HFFc6 (cell line): ENCODE measurements around the gene KHDRBS1. TPM values are rescaled to one million over a fixed set of nuclear protein-coding genes. Genes with fewer than 3 reads are reported as not detected.
A peak's percentile ranks its signal among the peaks of the same experiment; 100 is the strongest.

ENCODE experiments used
- DNase-seq: peaks from one replicate; pipeline ENCODE4 v3.0.0-alpha.2; 2018
- H3K27ac Mint-ChIP-seq: 2 replicates; pipeline ENCODE4 v1.8.0; 2020; ENCODE audit warnings: mild to moderate bottlenecking, mixed read lengths
- H3K27me3 Mint-ChIP-seq: 2 replicates; pipeline ENCODE4 v1.8.0; 2021; ENCODE audit warnings: mild to moderate bottlenecking, moderate library complexity, mixed read lengths; ENCODE audit not compliant: insufficient read depth
- H3K36me3 Mint-ChIP-seq: 2 replicates; pipeline ENCODE4 v1.8.0; 2021; ENCODE audit warnings: low read depth, mixed read lengths
- H3K4me1 Mint-ChIP-seq: 2 replicates; pipeline ENCODE4 v1.8.0; 2020; ENCODE audit warnings: low read depth, mixed read lengths
- H3K4me3 Mint-ChIP-seq: 2 replicates; pipeline ENCODE4 v1.8.0; 2020; ENCODE audit warnings: mild to moderate bottlenecking, moderate library complexity, mixed read lengths
- H3K9me3 Mint-ChIP-seq: 2 replicates; pipeline ENCODE4 v1.8.0; 2020; ENCODE audit warnings: mild to moderate bottlenecking, mixed read lengths
- total RNA-seq, 6 experiments: library from RNA; stranded (reverse); fragmentation: NEBNext Ultra II Directional; extraction: Animal tissue kit (Norgen Biotek cat#: 25700); gene quantifications; 2 replicates in 1 of 6; 3 replicates in 5 of 6; pipeline ENCODE4 v1.2.3, GENCODE V29; 2021
- TF ChIP-seq, protein P1 (sequence below): fragments of 200-600 bp; sonication (generic); IDR thresholded peaks from 2 replicates; pipeline ENCODE4 v1.5.0; 2021; ENCODE audit warnings: antibody characterized with exemption, mild to moderate bottlenecking

Gene KHDRBS1
- total RNA-seq, 6 experiments from 2014 or later = 119 to 160 (median 148) TPM

DNA sequence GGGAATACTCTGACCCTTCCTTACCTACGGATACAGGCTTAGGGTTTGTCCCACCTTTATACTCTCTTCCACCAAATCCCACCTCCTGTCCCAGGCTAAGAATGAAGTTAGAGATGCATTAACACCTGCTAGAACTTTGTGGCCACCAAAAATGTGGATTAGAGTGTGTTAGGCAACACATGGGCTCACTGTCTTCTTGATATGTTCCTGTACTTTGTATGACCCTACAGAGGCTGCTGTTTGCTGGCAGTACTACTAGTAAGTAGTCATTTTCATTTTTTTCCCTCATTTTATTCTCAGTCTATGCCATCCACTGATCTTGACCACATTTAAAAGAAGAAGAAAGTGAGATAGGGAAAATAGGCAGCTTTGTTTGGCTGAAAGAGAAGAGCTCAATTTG is 38.0 kb downstream of the KHDRBS1 start:
- Mint-ChIP-seq H3K36me3 (peaks cover 49% of the 10 kb centered on the region), H3K4me3 (no peak overlapping the region), H3K27ac (peak overlapping the region; percentile 4; the same call in 1 of the 2 replicates), H3K4me1 (peaks cover 23% of the 10 kb centered on the region), H3K9me3 (peaks cover 6% of the 10 kb centered on the region; the same call in 1 of the 2 replicates), H3K27me3 (peaks cover 5% of the 10 kb centered on the region)
- TF ChIP-seq, protein P1, sequence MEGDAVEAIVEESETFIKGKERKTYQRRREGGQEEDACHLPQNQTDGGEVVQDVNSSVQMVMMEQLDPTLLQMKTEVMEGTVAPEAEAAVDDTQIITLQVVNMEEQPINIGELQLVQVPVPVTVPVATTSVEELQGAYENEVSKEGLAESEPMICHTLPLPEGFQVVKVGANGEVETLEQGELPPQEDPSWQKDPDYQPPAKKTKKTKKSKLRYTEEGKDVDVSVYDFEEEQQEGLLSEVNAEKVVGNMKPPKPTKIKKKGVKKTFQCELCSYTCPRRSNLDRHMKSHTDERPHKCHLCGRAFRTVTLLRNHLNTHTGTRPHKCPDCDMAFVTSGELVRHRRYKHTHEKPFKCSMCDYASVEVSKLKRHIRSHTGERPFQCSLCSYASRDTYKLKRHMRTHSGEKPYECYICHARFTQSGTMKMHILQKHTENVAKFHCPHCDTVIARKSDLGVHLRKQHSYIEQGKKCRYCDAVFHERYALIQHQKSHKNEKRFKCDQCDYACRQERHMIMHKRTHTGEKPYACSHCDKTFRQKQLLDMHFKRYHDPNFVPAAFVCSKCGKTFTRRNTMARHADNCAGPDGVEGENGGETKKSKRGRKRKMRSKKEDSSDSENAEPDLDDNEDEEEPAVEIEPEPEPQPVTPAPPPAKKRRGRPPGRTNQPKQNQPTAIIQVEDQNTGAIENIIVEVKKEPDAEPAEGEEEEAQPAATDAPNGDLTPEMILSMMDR = no peak
- DNase-seq = no peak

DNA sequence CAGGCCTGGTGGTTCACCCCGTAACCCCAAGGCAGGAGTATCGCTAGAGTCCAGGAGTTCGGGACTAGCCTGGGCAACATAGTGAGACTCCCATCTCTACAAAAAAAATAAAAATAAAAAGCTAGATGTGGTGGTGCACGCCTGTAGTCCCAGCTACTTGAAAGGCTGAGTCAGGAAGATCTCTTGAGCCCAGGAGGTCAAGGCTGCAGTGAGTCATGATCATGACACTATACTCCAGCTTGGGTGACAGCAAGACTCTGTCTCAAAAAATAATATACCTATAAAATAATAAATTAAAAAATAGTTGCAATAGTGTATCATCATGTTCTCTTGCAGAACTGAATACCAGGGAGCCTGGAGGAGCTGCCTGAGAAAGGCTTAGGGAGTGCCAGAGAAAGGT is 39.2 kb downstream of the KHDRBS1 start:
- Mint-ChIP-seq H3K4me1 (peaks cover 19% of the 10 kb centered on the region), H3K9me3 (peaks cover 6% of the 10 kb centered on the region; the same call in 1 of the 2 replicates), H3K27ac (peak overlapping the region; percentile 44), H3K36me3 (peaks cover 48% of the 10 kb centered on the region), H3K4me3 (no peak overlapping the region), H3K27me3 (peaks cover 5% of the 10 kb centered on the region)
- TF ChIP-seq, protein P1 = no peak
- peak; percentile 67 for DNase-seq

DNA sequence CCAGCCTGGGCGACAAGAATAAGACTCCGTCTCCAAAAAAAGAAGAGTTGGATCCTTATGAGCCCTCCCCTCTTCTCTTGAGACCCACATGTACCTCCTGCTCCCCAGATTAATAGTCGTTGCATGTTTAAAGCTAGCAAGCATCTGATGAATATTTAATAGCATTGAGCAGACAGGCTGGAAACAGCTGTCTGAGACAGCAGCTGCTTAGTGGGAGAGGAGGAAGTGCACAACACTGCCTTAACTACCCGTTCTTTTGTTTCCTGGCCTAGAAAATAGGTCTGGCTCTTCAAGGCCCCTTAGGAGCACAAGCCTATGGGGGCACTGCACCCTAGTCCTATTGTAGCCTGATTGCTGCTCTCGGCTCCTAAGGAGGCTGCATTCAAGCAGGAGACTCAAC is 41.7 kb downstream of the KHDRBS1 start:
- H3K27ac Mint-ChIP-seq = peak overlapping the region; percentile 16; the same call in 1 of the 2 replicates
- H3K4me1 Mint-ChIP-seq = peaks cover 15% of the 10 kb centered on the region
- peaks cover 57% of the 10 kb centered on the region for H3K36me3 Mint-ChIP-seq
- TF ChIP-seq, protein P1 = no peak
- H3K9me3 Mint-ChIP-seq = peaks cover 6% of the 10 kb centered on the region; the same call in 1 of the 2 replicates
- H3K4me3 Mint-ChIP-seq = no peak overlapping the region
- no peak for DNase-seq
- H3K27me3 Mint-ChIP-seq = peaks cover 9% of the 10 kb centered on the region

DNA sequence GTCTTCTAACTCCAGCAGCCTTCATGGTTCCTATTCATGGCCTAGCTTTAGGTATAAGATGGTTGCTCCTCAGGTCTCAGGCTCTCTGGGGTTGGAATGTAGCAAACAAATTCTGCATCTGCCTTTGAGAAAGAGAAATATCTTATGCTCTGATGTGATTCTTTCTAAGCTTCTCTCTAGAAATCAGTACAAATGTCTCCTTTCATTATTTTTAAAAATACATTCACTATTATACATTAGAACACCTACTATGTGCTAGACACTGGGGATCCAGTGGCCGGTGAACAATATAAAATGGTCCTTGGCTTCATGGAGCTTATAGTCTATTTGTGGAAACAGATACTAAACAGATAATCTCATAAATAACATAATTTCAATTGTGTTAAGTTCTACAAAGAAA is 42.9 kb downstream of the KHDRBS1 start:
- Mint-ChIP-seq H3K9me3 (peaks cover 6% of the 10 kb centered on the region; the same call in 1 of the 2 replicates), H3K27ac (peak overlapping the region; percentile 11; the same call in 1 of the 2 replicates), H3K4me1 (peaks cover 26% of the 10 kb centered on the region), H3K27me3 (peaks cover 11% of the 10 kb centered on the region), H3K4me3 (no peak overlapping the region), H3K36me3 (peaks cover 50% of the 10 kb centered on the region)
- TF ChIP-seq, protein P1 = no peak
- no peak for DNase-seq

DNA sequence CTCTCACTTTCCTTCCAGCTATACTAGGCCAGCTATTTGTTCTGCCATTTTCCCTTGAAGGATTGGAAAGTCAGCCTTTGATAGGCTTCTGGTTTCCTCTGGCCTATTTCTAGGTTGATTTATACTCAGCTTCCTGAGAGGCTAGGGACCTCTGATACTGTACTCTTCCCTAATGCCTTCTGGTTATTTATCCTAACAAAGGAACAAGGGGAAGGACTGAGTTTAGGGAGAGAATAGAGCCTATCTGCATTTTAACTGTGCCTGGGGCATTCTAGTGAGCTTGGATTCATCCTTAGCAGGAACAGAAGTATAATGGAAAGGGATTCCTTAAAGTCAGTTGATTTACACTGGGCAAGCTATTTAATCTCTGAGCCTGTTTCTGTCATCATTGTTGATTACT is 47.2 kb downstream of the KHDRBS1 start:
- H3K27ac Mint-ChIP-seq = peak overlapping the region; percentile 78
- peaks cover 34% of the 10 kb centered on the region for H3K36me3 Mint-ChIP-seq

More for the DNA sequence above, 47.2 kb downstream of the KHDRBS1 start:
- H3K4me1 Mint-ChIP-seq = peaks cover 36% of the 10 kb centered on the region
- H3K4me3 Mint-ChIP-seq = no peak overlapping the region
- peaks cover 8% of the 10 kb centered on the region; the same call in 1 of the 2 replicates for H3K27me3 Mint-ChIP-seq
- DNase-seq = no peak
- no peaks in the 10 kb centered on the region for H3K9me3 Mint-ChIP-seq
- TF ChIP-seq, protein P1 = no peak
